ENCODE data around the gene GABRA1. TPM values are rescaled to one million over a fixed set of nuclear protein-coding genes. Genes with fewer than 3 reads are reported as not detected.

GABRA1 gene
- total RNA-seq, 2 donors from 2014 or later = not detected

DNA sequence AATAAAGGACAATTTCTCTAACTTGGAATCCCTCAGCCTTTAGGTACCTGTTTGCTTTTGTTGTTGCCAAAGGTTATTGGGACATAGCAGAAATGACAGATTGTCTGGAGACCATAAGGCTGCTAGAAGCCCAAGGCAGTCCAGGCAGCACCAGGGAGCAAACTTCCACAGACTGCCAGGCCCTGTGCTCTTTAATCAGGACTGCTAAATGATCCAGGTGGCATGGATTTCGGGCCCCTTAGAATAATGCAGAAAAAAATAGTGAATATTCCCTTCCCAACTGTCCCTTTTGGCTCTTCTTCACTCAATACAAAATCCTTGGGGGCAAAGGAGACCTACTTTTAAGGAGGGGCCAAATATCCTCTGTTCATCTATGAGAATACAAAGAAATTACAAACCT lies 73.9 kb downstream of the GABRA1 start:
- Histone ChIP-seq H3K27me3 (no peaks in the 10 kb centered on the region), H3K4me3 (no peak overlapping the region), H3K4me1 (no peaks in the 10 kb centered on the region), H3K9me3 (no peaks in the 10 kb centered on the region), H3K36me3 (no peaks in the 10 kb centered on the region), H3K9ac (ENCODE audit: low read depth in 2 of 2, low read length in 2 of 2) (no peak overlapping the region), H3K27ac (no peak overlapping the region)
- no peak for DNase-seq
- TF ChIP-seq, protein P1, sequence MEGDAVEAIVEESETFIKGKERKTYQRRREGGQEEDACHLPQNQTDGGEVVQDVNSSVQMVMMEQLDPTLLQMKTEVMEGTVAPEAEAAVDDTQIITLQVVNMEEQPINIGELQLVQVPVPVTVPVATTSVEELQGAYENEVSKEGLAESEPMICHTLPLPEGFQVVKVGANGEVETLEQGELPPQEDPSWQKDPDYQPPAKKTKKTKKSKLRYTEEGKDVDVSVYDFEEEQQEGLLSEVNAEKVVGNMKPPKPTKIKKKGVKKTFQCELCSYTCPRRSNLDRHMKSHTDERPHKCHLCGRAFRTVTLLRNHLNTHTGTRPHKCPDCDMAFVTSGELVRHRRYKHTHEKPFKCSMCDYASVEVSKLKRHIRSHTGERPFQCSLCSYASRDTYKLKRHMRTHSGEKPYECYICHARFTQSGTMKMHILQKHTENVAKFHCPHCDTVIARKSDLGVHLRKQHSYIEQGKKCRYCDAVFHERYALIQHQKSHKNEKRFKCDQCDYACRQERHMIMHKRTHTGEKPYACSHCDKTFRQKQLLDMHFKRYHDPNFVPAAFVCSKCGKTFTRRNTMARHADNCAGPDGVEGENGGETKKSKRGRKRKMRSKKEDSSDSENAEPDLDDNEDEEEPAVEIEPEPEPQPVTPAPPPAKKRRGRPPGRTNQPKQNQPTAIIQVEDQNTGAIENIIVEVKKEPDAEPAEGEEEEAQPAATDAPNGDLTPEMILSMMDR (IDR thresholded peaks at IDR 0.05) = no peak
- intact Hi-C loops (cut with DNase I) = no loop called here

DNA sequence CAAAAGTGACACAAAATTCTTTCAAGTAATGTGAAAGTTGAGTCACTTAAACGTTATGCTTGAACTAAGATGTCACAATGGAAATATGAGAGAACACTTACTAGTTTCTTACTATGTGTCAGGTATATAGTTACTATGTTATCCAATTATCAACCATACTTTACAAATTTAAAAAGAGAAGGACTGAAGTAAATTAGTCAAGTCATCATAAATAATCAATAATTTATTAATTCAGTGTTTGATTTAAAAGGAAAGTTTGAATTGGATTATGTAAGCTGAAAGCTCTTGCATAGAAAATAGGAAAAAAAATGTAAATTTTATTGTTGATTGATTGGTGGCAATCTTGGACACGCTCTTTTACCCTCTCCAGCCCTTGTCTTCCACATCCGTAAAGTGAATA lies 76.3 kb downstream of the GABRA1 start:
- Histone ChIP-seq H3K9ac (ENCODE audit: low read depth in 2 of 2, low read length in 2 of 2) (no peak overlapping the region), H3K27ac (no peak overlapping the region), H3K9me3 (no peaks in the 10 kb centered on the region), H3K27me3 (no peaks in the 10 kb centered on the region), H3K36me3 (no peaks in the 10 kb centered on the region), H3K4me3 (no peak overlapping the region), H3K4me1 (no peaks in the 10 kb centered on the region)
- DNase-seq = no peak
- TF ChIP-seq, protein P1 (IDR thresholded peaks at IDR 0.05) = no peak
- intact Hi-C loops (cut with DNase I) = no loop called here

DNA sequence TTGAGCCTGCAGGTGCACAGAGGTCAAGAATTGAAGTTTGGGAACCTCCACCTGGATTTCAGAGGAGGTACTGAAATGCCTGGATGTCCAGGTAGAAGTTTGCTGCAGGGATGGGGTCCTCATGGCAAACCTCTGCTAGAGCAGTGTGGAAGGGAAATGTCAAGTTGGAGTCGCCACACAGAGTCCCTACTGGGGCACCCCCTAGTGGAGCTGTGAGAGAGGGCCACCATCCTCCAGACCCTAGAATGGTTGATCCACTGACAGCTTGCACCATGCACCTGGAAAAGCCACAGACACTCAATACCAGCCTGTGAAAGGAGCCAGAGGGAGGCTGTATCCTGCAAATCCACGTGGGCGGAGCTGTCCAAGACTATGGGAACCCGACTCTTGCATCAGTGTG lies 78.0 kb downstream of the GABRA1 start:
- no peaks in the 10 kb centered on the region for H3K27me3 ChIP-seq
- no peaks in the 10 kb centered on the region for H3K4me1 ChIP-seq
- no peaks in the 10 kb centered on the region for H3K36me3 ChIP-seq
- no peak overlapping the region for H3K9ac ChIP-seq (ENCODE audit: low read depth in 2 of 2, low read length in 2 of 2)
- intact Hi-C loops (cut with DNase I) = no loop called here
- no peak overlapping the region for H3K4me3 ChIP-seq
- no peaks in the 10 kb centered on the region for H3K9me3 ChIP-seq
- DNase-seq = no peak
- TF ChIP-seq, protein P1 (IDR thresholded peaks at IDR 0.05) = no peak
- no peak overlapping the region for H3K27ac ChIP-seq

DNA sequence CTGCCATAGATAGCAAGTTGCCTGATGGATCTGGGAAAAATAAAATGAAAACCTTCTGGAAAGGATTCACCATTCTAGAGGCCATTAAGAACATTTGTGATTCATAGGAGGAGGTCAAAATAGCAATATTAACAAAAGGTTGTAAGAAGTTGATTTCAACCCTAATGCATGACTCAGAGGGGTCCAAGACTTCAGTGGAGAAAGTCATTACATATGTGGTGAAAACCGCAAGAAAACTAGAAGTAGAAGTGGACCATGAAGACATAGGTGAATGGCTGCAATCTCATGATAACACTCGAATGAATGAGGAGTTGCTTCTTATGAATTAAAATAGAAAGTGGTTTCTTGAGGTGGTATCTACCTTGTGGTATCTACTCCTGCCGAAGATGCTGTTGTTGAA lies 86.6 kb downstream of the GABRA1 start:
- Histone ChIP-seq H3K27me3 (no peaks in the 10 kb centered on the region), H3K4me1 (no peaks in the 10 kb centered on the region), H3K4me3 (no peak overlapping the region), H3K9me3 (no peaks in the 10 kb centered on the region), H3K36me3 (no peaks in the 10 kb centered on the region), H3K27ac (no peak overlapping the region), H3K9ac (ENCODE audit: low read depth in 2 of 2, low read length in 2 of 2) (no peak overlapping the region)
- no peak for DNase-seq
- intact Hi-C loops (cut with DNase I) = no loop called here
- TF ChIP-seq, protein P1 (IDR thresholded peaks at IDR 0.05) = no peak

DNA sequence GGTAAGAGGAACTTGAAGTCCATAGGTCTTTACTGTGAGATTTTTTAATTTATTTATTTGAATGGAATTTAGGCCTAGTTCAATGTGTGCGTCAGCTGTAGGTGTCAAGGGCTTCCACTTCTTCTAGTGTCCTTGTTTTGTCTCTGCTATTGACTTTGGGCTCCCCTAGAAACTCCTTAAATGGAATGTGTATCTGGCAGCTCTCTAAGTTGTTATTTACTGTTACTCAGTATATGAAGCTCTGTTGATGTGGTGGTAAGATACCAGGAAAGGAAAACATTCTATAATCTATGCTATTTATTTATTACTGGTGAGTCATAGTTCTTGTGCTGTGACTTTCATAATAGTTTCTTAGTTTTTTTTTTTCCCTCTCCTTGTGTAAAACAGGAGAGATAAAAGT lies 97.1 kb downstream of the GABRA1 start:
- DNase-seq = no peak
- H3K27ac ChIP-seq = no peak overlapping the region
- TF ChIP-seq, protein P1 (IDR thresholded peaks at IDR 0.05) = no peak
- H3K4me3 ChIP-seq = no peak overlapping the region
- no peak overlapping the region for H3K9ac ChIP-seq (ENCODE audit: low read depth in 2 of 2, low read length in 2 of 2)
- no peaks in the 10 kb centered on the region for H3K4me1 ChIP-seq
- H3K27me3 ChIP-seq = no peaks in the 10 kb centered on the region
- H3K36me3 ChIP-seq = no peaks in the 10 kb centered on the region
- H3K9me3 ChIP-seq = no peaks in the 10 kb centered on the region
- intact Hi-C loops (cut with DNase I) = no loop called here

DNA sequence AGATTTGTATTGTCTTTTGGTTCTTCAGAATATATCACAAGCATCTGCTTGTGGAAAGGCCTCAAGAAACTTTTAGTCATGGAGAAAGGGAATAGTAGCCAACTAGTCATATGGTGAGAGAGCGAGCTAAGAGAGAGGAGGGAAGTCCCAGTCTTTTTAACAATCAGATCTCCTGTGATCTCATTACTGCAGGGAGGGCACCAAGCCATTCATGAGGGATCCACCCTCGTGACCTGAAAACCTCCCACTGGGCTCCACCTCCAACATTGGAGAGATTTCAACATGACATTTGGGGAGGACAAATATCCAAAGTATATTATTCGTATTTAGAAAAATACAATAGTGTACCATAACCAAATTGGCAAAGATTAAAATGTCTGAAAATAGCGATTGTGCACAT lies 99.0 kb downstream of the GABRA1 start:
- H3K27me3 ChIP-seq = no peaks in the 10 kb centered on the region
- no peak for DNase-seq
- no peak overlapping the region for H3K9ac ChIP-seq (ENCODE audit: low read depth in 2 of 2, low read length in 2 of 2)
- no peaks in the 10 kb centered on the region for H3K4me1 ChIP-seq
- H3K9me3 ChIP-seq = no peaks in the 10 kb centered on the region
- TF ChIP-seq, protein P1 (IDR thresholded peaks at IDR 0.05) = no peak
- no peak overlapping the region for H3K4me3 ChIP-seq
- no peak overlapping the region for H3K27ac ChIP-seq
- intact Hi-C loops (cut with DNase I) = no loop called here
- no peaks in the 10 kb centered on the region for H3K36me3 ChIP-seq

Measured in colonic mucosa (tissue), 4 donors.